Right lobe of liver (tissue), 4 donors: ENCODE results near the gene RBP4.

ENCODE experiments used
- CTCF ChIP-seq, 4 donors: fragments of 200-600 bp in 3 of 4; fragments of 450-650 bp in 1 of 4; IDR thresholded peaks; one replicate each; pipeline versions ENCODE4 v1.5.1 to v1.8.0; 2016 to 2022; ENCODE audit warnings: antibody characterized with exemption in 4 of 4, mild to moderate bottlenecking in 2 of 4
- POLR2A ChIP-seq: fragments of 450-650 bp; IDR thresholded peaks from one replicate; pipeline ENCODE4 v1.6.1; 2017; ENCODE audit warnings: antibody characterized with exemption, mild to moderate bottlenecking
- donor health status: DM: no; HTN: no; CAD: no.
- donor health status: DM: no; HTN: no; CAD: no.
- donor health status: DM: no; HTN: yes; CAD: no.

- TF ChIP-seq CTCF (IDR thresholded peaks at IDR 0.05): no peak
- TF ChIP-seq POLR2A: no peak
Measured at GRCh38 chr10:93565446-93565845, 35.6 kb downstream of the RBP4 start.
